HG03135 (cell line): ENCODE measurements around the gene FKBP5.
A peak's percentile ranks its signal among the peaks of the same experiment; 100 is the strongest.
"Not testable (repeated sequence)": the region's sequence is repeated elsewhere in the genome, so short reads cannot be mapped to it uniquely, and the experiment has no call there.

Source experiments
- ATAC-seq: cut with Tn5 transposase; IDR thresholded peaks from one replicate; pipeline ENCODE4 v1.9.1; 2021; ENCODE audit warnings: mild to moderate bottlenecking, moderate library complexity; ENCODE audit not compliant: unreplicated experiment

Gene FKBP5

DNA sequence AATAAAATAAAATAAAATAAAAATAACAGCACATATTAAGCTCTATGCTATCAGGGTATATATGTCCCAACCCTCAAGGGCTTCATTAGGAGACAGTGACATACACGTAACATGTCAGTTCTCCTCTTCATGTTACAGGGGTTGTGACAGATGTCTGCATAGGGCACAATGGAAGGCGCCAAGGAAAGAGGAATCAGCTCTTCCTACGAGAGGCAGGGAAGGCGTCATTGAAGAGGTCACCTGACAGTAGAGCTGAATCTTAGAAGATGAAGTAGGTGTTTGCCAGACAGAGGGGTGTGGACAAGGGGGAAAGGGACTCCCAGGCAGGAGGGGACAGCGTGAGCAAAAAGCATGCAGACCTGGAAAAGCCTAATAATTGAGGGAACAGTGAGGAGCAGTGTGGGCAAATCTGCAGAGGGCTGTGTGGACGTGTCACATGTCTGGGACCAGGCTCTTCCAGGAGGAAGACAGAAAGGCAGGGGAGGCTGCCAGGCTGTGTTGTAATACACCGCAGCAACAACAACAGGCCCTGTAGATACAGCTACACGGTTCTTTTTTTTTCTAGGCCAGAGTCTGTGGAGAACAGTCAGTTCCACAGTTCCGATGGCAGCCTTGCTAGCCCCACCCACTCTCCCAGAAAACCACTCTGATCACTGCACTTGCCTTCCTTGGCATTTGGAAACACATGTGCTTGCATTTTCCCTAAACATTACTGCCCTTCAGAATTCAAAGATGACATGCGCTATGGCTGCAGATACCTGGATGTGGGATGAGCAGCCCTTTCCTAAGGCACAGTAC, 2.5 kb upstream of the FKBP5 start:
- no peak for ATAC-seq

DNA sequence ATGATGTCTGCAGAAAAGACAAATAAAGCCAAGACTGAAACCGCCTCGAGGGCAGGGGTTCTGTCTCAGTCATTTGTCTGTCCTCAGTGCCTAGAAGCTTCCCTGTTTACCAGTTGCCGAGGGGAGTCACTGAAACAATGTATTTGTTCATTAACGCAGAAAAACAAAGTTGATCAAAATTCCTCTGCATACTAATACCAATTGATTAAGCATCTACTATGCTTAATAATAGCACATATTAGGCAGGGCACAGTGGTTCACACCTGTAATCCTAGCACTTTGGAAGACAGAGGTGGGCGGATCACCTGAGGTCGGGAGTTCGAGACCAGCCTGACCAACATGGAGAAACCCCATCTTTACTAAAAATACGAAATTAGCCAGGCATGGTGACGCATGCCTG, 1.8 kb upstream of the FKBP5 start:
- ATAC-seq, result no peak

DNA sequence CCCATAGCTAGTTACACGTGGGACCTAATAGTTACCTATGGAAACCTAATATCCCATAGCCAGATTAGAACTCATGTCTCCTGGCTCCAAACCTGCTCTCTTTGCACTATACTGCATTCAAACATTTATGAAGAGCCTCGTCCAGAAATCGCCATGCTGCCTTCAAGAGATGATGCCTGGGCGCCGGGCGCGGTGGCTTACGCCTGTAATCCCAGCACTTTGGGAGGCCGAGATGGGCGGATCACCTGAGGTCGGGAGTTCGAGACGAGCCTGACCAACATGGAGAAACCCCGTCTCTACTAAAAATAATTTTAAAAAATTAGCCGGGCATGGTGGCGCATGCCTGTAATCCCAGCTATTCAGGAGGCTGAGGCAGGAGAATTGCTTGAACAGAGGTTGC, 1.3 kb upstream of the FKBP5 start:
- not testable (repeated sequence) for ATAC-seq

DNA sequence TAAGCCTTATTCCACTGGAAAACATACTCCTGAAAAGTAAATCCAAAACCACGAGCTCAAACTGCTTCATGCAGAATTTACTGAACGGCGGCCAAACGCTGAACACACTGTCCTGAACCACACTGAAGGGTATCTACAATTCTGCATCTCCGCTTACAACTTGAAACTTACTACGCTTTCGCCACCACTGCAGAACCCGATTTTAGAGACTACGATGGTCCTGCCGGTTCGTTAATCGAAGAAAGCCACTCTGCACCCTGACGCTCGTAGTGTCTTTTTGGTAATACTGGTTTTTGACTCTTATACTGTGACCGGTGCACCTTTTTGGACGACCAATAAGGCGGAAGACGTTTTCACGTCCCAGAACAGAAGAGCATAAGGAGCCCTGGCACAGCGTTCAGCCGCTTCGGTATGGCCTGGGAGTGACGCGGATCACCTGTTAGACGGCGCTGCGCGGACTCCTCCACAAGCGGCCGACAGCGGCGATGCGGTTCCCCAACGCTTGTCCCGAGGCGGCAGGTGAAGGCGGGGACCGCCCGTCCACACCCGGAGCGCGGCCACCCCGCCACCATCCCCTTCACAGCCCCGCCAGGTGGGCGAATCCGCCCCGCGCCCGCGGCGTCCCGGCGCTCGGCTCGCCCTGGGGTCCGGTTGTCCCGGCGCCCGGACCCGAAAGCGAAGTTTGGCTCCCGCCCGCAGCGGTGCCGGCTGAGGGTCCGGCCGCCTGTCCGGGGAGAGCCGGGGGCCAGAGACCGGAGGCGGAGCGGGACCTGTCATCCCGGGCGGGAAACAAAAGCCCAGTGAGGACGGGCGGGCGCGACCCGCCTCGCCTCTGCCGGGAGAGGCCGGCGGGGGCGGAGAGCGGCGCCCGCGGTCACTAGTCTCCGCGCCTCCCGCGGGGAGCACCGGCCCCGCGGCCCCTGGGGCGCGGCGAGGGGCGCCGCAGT, 784 bp downstream of the FKBP5 start:
- peak; percentile 42 for ATAC-seq

DNA sequence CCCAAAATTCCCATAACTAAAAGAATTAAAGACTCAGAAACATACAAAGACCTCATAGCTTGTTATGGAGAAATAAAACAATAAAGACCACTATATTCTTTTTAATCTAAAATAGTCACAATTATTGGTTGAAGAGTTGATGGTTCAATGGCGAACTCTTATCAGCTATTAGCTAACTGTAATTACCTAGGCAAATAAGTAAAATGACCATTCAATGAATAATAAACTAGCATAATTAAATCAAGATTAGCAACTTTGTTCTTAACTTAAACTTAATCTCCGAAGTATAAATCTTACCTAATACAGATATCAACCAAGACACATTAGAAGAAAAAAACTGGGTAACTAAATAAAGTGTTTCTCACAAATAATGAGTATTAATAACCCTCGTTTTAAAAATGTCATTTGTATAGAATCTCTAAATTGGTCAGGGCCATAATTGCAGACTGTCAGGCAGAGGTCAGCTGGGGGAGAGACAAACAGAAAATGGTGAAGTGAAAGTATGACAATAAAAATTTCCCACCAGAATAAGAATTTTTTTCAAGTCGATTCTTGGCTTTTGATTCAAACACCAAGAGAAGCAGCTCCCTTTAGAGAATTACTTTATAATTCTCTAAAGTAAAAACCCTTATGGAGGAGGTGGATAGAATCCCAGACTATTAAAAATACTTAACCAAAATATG, 1.7 kb downstream of the FKBP5 start:
- no peak for ATAC-seq

DNA sequence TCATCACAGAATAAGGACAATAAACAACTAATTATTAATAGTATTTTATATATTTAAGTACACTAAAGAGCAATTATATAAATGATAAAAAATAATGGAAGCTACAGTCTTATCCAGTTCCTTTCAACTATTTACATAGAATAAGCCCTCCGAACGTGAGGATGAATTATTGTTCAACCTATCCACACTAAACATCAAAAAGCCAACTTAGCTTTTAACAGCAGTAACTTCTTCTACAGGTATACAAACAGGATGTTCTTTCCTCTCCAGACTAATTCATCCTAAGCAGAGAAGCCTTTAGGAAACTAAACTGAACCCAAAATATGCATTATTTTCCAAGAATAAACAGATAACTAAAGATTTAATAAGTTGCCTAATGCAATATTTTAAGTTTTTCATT, 2.3 kb downstream of the FKBP5 start:
- ATAC-seq, result no peak

DNA sequence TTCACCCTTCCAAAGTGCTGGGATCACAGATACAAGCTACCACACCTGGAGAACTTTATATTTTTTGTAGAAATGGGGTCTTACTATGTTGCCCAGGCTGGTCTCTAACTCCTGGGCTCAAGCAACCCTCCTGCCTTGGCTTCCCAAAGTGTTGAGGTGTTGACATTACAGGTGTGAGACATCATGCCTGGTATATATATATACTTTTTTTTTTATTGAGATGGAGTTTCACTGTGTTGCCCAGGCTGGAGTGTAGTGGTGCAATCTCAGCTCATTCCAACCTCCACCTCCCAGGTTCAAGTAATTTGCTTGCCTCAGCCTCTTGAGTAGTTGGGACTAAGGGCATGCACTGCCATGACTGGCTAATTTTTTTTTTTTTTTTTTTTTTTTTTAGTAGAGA, 5.4 kb downstream of the FKBP5 start:
- no peak for ATAC-seq

DNA sequence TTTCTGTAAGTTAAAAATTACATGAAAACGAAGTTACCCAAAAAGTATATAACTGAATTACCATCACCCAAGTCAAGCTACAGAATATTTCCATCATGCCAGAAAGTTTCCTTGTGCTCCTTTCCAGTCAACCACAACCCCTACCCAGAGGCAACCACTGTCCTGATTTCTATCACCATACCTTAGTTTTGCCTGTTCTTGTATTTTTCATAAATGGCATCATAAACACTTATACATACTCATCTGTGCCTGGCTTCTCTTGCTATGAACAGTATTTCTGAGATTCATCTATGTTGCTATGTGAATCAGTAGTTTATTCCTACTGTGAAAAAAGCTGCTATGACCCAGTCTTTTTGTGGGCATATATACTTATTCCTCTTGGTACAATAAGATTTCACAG, 7.4 kb downstream of the FKBP5 start:
- ATAC-seq, result no peak

DNA sequence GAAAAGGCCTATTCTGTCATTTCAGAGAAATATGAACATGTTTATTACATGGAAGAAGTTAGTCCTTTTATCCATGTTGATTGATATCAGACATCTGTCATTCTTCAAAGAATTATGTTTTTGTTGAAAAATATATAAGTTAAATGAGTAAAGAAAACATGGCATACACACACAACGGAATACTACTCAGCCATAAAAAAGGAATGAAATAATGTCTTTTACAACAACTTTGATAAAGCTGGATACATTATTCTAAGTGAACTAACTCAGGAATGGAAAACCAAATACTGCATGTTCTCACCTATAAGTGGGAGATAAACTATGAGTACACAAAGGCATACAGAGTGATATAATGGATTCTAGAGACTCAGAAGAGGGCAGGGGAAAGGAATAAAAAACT, 9.3 kb downstream of the FKBP5 start:
- no peak for ATAC-seq

DNA sequence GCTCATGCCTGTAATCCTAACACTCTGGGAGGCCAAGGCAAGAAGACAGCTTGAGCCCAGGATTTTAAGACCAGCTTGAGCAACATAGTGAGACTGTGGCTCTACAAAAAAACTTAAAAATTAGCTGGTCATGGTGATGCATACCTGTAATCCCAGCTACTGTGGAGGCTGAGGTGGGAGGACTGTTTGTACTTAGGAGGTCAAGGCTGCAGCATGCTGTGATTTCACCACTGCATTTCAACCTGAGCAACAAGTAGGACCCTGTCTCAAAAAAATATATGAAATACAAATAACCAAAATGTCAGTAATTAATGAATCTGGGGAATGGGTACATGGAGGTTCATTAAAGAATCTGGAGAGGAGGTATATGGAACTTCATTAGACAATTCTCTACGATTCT, 9.9 kb downstream of the FKBP5 start:
- ATAC-seq, result no peak

DNA sequence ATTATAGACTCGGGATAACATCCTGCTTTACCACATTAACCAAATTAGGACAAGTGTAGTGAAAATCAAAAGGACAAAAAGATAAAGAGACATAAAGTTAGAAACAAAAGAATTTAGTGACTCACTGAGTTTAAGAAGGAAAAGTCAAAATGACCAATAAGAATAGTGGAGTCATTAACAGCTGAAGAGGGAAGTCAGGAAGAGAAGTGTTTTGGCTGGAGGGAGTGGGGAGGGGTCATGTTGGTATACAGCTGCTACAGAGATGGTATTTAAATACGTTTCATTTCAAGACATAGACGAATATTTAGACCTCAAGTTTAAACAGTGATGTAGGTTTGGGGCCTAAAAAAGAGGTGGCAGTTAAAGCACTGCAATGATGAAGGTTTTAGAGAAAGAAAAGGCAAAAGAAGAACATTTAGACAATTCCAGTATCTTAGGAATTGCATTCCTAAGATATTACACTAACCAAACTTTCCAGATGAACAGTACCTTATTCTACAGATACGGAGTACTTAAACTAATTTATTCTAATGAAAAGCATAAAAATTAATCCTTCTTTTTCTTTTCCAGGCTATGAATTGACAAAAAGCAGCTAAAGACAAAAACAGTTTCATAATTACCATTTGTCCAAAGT, 10.6 kb downstream of the FKBP5 start:
- ATAC-seq, result no peak

DNA sequence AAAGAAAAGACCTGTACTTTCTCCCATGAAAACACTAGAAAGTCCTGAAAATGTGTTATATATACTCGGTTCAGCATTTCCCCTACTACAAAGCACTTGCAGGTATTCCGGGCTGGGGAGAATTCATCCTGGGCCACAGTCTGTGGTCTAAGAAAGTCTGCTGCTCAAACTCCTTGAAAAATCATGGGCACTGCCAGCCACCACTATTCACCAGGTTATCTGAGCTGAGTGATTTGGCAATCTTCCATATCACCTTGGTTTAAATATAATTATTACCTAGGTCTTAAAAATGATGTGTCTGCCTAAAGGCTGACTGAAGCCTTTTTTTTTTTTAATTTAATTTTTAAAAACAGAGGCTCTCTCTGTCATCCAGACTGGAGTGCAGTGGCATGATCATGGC, 11.3 kb downstream of the FKBP5 start:
- no peak for ATAC-seq

DNA sequence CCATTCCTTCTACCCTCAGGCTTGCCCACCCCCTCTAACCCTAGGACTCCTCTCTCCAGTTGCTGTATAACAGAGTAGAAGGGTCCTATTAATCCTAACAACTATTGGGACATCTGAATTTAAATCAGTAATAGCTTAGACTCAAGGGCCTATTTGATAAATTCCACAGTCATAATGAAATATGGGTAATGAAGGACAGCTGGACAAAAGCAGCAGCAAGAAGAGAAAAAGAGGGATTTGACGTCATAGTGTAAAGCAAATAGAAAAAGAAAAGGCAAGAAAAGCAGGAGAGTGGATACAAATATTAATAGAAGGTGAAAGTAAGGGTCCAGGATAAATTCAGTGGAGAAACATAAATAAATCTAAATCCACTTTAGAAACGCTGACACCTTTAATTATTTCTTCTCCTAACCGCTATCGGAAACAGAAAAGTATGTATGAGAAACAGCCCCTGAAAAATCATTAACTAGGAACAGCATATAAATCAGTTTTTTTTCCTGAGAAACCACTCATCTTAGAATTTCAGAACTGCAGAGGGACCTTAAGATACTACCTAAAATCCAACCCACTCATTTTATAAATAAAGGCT, 12.8 kb downstream of the FKBP5 start:
- ATAC-seq, result no peak

DNA sequence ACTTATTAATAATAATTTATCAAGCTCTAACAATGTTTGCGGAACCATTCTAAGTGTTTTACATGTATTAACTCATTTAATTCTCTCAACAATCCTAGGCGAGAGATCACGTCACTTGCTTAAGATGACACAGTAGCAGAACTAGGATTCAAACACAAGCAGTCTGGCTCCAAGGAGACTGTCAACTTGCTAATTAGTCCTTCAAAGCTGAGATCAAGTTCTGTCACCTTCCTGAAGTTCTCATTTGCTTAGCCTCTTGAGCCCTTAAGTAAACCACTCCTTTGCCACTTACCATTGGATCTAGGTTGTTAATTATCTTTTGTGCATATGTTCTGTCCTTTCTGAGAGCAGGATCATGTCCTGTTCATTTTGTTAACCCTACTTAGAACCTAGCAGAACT, 14.1 kb downstream of the FKBP5 start:
- ATAC-seq, result no peak

DNA sequence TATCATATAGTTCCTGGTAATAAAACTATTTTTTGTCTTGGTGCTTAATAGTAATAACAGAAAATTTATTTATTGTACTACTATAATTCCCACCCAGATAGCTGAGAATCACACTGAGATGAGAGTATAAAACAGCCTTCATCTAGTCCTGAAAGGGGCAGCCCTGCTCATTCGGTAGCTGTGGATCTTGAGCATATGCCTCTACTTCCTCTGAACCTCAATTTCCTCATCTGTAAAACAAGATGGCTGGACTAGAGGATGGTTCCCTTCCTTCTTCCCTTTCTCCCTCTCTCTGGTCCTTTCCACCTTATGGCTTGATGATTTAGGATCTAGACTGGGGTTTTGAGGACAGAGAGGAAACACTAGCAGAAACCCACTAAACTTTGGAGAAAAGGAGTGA, 15.0 kb downstream of the FKBP5 start:
- ATAC-seq, result no peak

DNA sequence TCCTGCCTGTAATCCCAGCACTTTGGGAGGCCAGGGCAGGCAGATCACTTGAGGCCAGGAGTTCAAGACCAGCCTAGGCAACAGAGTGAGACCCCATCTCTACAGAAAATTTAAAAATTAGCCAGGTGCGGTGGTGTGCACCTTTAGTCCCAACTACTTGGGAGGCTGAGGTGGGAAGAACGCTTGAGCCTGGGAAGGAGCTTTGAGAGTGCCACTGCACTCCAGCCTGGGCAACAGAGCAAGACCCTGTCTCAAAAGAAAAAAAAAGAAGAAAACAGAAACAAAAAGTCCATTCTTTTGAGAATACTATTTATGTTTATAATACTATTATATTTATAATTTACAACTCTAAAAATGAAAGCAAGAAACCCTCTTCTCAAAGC, 15.4 kb downstream of the FKBP5 start:
- ATAC-seq, result not testable (repeated sequence)

DNA sequence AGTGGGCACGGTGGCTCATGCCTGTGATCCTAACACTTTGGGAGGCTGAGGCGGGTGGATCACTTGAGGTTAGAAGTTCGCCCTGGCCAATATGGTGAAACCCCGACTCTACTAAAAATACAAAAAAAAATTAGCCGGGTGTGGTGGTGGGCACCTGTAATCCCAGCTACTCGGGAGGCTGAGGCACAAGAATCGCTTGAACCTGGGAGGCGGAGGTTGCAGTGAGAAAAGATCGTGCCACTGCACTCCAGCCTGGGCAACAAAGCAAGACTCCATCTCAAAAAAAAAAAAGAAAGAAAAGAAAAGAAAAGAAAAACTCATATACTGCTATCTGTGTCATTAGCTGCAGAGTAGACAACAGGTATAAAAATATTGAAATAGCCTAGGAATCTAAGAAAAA, 18.3 kb downstream of the FKBP5 start:
- not testable (repeated sequence) for ATAC-seq

DNA sequence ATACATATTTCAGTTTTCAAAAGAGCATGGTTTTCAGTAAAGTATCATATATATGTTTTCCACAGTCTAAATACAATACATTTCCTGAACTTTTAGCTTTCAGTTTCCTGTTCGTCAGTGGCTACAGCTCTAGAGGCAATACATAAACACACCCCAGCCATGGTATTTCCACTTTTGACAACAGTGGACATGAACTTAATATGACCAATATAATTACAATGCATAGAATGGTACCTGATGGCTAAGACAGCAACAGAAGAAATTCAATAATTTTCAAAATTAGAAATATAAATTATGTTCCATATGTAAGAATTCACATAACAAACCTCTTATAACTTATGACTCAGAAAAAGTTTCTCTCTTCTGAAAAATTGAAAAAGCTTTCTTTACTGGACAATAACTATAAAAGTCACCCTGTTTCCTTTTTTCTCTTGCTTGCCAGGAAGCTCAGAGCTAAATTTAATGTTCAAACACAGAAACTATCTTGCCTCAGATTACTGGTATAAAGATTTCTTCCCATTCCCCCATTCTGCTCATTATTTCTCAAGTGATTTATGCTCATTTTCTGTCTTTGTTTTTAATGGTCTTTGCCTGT, 19.2 kb downstream of the FKBP5 start:
- no peak for ATAC-seq

DNA sequence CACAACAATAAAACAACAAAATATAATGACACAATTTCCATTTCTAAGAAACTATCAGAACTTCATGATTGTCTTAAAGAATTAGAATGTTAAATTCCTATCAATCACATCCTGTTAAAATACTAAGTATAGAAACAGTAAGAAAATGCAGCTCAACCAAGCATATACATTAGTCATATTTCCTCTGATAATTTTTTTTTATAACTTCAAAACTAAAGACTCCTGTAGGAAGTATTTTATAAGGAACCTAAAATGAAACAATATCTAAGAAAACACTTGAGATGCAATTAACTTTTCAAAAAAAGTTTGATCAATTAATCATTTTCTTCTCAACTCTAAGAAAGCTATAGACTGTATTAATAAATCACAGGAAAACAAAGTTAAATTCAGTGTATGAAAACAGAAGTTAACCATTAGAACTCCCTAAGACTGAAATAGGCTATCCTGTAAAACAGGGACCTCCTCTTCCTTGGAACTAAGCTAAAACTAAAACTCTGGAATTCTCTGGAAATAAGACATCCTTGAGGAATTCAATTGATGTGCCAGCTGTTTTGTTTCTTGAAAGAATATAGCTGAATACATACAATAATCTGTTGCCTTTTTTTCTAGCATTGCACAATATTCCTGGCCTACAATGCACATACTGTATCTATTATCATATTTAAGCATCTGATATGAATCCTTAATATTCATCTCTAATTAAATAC, 19.8 kb downstream of the FKBP5 start:
- no peak for ATAC-seq

DNA sequence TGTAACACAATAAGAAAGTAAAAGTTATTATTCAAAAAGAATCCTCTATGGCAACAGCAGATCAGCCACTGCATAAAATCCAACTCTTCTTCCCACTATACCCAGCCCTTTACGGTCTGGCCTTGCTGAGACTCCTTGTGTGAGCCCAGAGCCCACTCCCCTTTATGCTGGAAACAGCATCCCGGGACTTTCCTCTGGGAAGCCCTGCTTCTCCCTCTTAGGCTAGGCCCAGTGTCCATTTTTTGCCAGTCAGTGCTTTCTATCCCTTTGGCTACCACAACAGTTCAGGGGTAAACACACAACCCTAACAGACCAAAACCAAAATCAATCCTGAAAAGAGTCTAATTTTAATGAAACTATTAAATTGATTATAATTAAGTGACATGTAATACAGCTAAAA, 20.6 kb downstream of the FKBP5 start:
- ATAC-seq, result no peak
